GM21723 (cell line): ENCODE data around the gene MSMP.

Experiments
- ATAC-seq: cut with Tn5 transposase; IDR thresholded peaks from one replicate; pipeline ENCODE4 v1.9.1; 2021; ENCODE audit warnings: mild to moderate bottlenecking, moderate library complexity; ENCODE audit not compliant: unreplicated experiment

The MSMP gene

DNA sequence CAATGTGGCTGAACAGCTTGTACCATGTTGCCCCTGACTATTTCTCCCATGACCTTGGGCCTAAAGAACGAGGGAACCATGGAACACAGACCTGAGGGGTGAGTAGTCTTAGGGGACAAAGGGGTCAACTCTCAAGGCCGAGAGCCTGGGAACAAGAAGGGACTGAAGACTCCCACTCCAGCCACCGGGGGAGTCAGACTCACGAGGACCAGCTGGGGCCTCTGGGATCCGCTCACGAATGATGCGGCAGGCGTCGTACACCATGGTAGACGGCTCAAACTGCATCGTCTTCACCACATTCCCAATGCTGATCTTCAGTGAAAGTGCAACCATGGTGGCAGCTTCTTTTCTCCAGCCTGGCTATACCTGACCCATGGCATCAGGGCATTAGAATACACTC, 28.7 kb downstream of the MSMP start:
- ATAC-seq: no peak

GRCh38 chr9:35723908-35724307, 30.2 kb downstream of the MSMP start:
- no peak for ATAC-seq

DNA sequence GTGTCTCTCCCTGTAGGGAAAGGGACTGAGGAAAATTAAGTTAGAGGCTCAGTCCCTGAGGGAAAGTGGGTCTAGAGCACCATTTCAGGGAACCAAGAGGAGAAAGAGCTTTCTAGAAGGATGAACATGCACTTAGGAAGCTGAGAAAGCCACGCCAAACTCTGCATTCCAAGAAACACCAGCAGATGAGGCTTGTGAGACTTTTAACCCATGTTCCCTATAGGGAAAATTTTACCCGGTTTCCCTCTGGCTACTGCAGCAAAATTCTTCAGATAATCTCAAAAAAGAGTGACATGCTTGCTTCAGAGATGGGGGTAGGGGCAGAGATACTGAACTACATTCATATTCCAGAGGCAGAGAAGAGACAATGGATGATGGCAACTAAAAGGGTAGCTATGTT, 30.6 kb downstream of the MSMP start:
- no peak for ATAC-seq

- ATAC-seq: no peak
These were observed 34.5 kb downstream of the MSMP start for GRCh38 chr9:35719546-35719945.

GRCh38 chr9:35718721-35719511, 35.2 kb downstream of the MSMP start:
- ATAC-seq: no peak

- no peak for ATAC-seq
These were observed 36.8 kb downstream of the MSMP start for GRCh38 chr9:35717132-35717870.

DNA sequence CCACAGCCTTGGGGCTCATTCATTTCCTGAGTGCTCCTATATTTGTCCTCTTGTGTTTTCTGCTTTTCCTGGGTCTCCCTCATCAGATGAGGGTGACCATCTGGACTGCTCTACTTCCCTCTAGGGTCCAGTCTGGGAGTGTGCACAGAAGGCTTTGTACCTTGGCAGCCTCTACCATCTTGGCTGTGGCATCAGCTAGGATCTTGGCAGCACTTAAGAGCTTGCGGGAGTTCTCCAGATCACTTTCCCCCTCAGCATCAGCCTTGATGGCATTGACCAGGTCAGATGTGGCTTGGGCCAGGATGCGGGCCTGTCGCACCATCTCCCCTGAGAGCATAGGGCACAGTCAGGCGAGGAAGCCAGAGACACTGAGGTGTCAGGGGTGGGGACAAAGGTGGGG, 37.8 kb downstream of the MSMP start:
- ATAC-seq: no peak

DNA sequence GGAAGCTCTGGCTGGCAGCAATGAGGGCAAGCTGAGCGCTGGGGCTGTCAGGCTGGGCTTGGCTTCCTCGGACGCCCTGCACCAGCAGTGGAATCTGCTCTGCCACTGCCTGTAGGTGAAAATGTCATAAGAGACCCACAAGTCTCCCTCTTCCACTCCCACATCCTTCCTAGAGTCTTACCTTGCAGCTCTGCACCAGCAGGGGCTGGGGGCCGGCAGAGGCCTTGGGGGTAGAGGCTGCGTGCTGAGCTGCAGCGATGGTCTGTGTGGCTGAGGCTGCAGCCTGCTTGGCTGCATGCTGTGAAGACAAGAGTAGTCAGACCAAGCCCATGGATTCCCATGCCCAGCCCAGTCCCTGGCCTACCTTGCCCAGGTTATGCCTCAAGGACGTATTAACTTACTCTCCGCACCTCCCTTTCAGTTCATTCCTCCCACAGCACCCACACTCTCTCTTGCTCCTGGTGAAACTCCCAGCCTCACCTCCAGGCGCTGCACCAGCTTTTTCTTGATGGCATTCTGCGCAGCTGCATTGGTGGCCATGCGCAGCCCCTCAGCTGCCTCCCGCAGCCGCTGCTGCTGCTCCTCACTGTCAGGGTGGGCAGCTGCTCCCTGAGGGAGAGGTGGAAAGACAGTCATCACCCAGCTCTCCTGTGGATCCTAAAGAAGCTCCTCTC, 39.4 kb downstream of the MSMP start:
- ATAC-seq: no peak

DNA sequence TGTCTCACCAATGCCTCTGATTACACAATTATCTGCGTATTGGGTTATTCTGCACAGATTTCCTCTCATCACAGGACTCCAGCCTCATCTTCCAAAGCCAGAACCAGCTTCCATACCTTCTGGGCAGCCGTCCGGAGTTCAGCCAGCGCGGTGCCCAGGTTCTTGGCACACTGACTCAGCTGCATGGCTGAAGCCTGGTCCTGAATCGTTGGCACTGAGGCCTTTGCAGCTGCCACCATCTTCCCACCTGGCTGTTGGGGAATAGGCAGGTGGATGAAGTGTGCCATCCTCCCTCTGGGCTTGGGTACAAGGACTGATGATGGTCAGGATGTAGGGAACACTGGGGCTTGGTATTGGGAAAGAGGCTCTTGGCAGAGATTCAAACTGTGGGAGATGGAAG, 40.0 kb downstream of the MSMP start:
- no peak for ATAC-seq

DNA sequence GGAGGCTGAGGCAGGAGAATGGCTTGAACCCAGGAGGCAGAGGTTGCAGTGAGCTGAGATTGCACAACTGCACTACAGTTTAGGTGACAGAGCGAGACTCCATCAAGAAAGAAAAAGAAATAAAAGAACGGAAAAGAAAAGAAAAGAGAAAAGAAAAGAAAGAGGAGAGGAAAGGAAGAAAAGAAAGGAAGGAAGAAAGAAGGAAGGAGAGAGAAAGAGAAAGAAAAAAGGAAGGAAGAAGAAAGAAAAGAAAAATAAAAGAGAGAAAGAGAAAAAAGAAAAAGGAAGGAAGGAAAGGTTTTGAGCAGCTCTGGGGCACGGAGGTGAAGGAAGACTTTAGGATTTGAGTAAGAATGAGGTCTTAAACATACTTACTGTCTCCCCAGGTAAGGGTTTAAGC, 40.5 kb downstream of the MSMP start:
- ATAC-seq: no peak

DNA sequence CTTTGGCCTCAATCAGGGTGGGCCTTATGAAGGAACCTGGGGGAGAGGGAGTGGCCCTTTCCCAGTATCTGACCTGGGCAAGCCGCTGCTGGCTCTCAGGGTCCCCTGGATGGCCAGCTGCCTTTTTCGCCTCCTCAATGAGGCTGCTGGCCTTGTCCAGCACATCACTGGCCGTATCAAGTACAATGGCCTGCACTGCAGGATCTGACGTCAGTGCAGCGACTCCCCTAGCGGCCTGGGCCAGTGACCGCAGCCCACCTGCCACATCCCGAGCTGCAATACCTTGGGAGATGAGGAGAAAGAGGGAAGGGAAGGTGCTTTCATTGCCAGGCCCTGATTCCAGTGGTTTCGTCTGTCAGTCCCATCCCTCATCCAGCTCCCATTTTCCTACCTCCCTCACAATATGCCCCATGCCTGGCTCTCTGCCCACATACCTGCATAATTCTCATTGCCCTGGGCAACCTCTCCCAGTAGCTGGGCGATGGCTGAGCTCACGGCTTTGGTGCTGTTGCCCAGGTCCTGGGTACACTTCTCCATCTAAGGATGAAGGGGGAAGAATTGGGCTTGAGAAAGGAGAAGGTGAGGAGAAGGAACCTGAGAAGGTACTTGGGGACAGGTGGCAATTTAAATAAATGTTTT, 41.2 kb downstream of the MSMP start:
- ATAC-seq: no peak

- no peak for ATAC-seq
These were observed 42.3 kb downstream of the MSMP start for GRCh38 chr9:35711501-35712428.

- no peak for ATAC-seq
These were observed 43.1 kb downstream of the MSMP start for GRCh38 chr9:35710818-35711500.

DNA sequence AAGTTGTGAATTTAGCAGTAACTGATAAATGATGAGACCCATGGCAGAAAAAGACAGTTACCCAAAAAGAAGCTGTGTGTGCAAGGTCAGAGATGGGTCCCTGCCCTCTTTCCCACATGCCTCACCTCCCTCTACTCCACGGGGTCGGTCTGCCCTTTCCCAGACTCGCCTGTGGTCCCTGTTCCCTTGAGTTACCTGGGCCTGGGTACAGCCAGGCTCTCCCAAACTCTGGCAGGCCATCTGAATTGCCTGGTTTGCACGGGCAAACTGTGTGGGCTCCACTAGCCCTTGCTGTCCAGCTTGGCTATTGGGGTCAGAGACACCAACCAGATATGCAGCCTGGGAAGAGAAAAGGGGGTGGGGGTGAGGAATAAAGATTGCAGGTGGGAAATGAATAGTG, 45.9 kb downstream of the MSMP start:
- no peak for ATAC-seq

GRCh38 chr9:35706951-35707350, 47.1 kb downstream of the MSMP start:
- no peak for ATAC-seq

DNA sequence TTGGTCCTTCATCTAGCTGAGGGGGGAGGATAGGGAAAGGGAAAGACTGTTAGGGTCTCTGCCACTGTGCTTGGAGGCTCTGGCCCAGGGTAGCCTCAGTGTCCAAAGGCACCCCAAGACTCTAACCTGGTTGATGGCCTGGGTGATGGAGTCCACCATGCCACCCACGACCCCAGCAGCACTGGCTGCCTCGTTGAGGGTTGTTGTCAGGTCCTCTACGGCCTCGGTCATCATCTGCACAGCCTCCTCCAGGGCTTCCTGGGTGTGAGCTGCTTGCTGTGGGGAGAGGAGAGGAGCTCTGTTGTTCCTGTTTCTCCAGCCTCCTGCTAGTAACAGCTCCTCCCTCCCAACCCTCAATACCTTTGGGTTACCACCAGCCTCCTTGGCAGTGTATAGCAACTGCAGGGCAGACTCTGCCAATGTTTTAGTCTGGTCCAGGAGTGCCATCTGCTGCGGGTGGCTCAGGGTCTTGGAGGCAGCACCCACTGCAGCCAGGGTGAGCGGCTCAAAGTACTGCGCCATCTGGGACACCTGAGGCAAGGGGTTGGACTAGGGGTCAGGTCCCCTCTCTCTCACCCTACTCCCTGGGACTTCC, 48.1 kb downstream of the MSMP start:
- no peak for ATAC-seq

DNA sequence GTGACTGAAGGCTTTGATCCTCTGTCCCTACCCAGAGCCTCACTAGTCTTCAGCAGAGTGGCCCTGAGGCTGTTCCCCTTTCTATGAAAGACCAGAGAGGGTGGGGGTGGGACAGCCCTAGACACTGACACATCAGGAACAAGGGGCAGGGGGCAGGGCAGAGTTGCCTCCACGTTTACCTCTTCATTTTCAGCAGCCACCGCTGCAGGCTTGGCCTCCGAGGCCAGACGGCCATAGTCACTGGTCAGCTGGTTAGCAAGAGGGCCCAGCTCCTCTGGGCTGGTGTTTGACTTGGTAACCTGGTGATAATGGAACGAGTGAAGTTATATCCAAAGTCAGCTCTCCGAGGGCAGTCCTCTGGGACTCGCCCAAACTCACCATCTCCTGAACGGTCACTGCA, 48.7 kb downstream of the MSMP start:
- ATAC-seq: no peak

DNA sequence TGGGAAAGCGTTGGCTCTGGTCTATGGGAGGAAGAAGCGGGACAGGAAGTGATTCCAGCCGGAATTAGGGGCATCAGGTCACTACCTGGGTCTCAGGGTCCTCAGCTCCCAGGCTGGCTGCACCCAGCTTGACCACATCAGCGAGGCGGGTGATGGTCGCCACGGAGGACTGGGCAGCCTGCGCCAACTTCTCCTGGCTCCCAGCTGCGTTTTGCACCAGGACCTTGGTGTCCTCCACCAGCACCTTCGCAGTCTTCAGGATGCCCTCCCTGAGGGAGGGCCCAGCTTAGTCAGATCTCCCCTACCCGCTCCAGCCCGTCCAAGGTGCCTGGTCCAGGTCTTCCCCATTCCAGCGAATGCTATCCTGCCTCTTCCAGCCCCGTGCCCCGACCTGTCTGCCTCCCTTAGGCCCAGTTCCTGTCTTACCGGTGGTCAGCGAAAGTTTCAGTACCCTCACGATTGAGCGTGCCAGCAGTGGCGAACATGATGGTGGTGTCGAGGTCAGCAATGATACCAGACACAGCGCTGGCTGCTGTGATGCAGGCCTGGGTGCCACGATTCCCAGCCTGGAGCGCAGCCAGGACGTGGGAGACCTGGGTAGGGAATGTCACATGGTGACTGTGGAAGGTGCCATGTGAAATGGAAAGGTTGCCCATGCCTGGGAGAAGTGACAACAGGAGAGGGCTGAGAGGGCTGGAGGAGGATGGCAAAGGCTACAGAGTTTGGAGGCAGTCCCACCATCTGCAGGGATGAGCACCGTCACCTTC, 50.0 kb downstream of the MSMP start:
- no peak for ATAC-seq
